LNCaP clone FGC (cell line): Measurements from ENCODE around the gene SMARCB1.

Source experiments
- DNase-seq: peaks from one replicate; pipeline ENCODE4 v3.0.0-alpha.2; 2011; ENCODE audit warnings: low read depth
- H3K4me3 ChIP-seq: 2 replicates; pipeline ENCODE4 v1.5.1; 2011; ENCODE audit warnings: mild to moderate bottlenecking, low read depth, low read length, control low read depth
- CTCF ChIP-seq: IDR thresholded peaks from 2 replicates; pipeline ENCODE4 v1.5.1; 2012; ENCODE audit warnings: mild to moderate bottlenecking; ENCODE audit not compliant: control insufficient read depth, insufficient read depth; ENCODE audit errors: extremely low read depth

Gene SMARCB1

GRCh38 chr22:23745791-23746190 lies 41.0 kb upstream of the SMARCB1 start:
- TF ChIP-seq CTCF, result no peak
- DNase-seq, result no peak
- H3K4me3 ChIP-seq, result no peak overlapping the region

GRCh38 chr22:23749841-23750301 lies 36.9 kb upstream of the SMARCB1 start:
- no peak for DNase-seq
- no peak for TF ChIP-seq CTCF
- H3K4me3 ChIP-seq, result peak overlapping the region; percentile 83

GRCh38 chr22:23750367-23750713 lies 36.4 kb upstream of the SMARCB1 start:
- peak overlapping the region; percentile 83 for H3K4me3 ChIP-seq
- no peak for TF ChIP-seq CTCF
- DNase-seq, result no peak

- H3K4me3 ChIP-seq, result peak within 1 kb of the TSS; percentile 83
- 0 out of 2 replicates have a peak, but pooled peaks have one; percentile 25 for TF ChIP-seq CTCF
- DNase-seq, result no peak
Observed at GRCh38 chr22:23750714-23751440, 35.9 kb upstream of the SMARCB1 start, which contains the start of gene ZNF70. TSS of gene ZNF70 (minus strand) at chr22:23751112. CDS start at chr22:23745140, 5,972 bp downstream.

- peak overlapping the region; percentile 72 for H3K4me3 ChIP-seq
- TF ChIP-seq CTCF, result no peak
- DNase-seq, result no peak
Observed at GRCh38 chr22:23751441-23751996, 35.2 kb upstream of the SMARCB1 start.

- no peak overlapping the region; the same call in 1 of the 2 replicates for H3K4me3 ChIP-seq
- no peak for DNase-seq
- no peak for TF ChIP-seq CTCF
Observed at GRCh38 chr22:23752090-23752691, 34.6 kb upstream of the SMARCB1 start.
